NCI-H1092 (cell line): Measurements from ENCODE around the gene GAREM1.
"Not testable (repeated sequence)": the region's sequence is repeated elsewhere in the genome, so short reads cannot be mapped to it uniquely, and the experiment has no call there.

ENCODE experiments used
- DNase-seq: peaks from one replicate; lab custom pipeline; 2025; lab: John Stamatoyannopoulos, UW

The GAREM1 gene

DNA sequence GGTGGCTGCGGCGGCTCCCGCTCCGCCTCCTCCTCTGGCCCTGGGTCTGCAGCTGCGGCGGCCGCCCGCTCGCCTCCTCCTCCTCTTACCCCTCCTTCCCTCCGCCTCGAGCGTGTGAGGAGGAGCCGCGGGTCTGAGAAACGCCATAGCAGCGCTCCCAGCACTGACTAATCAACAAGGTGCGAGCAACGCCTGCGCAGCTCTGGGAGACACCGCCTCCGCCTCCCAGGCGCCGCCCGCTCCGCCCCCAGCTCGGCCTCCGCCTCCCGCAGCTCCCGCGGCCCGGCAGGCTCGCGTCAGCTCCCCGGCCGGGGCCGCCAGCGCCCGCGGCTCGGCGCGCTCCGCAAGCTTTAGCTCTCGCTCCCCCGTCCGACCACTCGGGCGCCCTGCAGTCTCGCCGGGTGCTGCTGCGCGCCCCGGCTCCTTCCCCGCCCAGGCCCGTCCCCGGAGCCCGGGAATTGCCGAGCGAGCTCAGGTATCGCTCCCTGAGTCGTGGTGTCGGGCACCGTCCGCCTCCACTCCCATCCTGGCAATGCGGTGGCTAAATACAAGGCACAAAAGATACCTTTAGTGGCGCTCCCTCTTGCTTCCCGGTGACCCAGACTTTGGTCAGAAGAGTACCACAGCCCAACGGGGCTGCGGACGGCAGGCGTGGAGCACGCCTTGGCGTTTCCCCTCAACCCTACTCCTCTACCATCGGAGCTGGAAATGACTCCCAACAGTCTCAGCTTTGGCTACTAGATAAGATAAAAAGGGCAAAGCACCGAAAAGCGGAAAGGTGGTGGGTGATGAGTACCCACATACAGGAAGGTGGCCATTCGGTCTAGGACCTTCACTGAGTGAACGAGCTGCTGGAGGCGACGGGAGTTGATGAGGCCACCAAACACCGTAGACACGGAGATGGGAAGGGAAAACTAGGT is at the start of gene GAREM1:
TSS of gene GAREM1 (minus strand) at position 169 of the 920 bp plus-strand sequence. CDS start 454 bp downstream, outside the sequence.
- DNase-seq, result peak; percentile 99

- no peak for DNase-seq
Measured at GRCh38 chr18:32511147-32511546, 40.5 kb upstream of the GAREM1 start.

- DNase-seq, result no peak
Measured at GRCh38 chr18:32509111-32509510, 38.4 kb upstream of the GAREM1 start.

DNA sequence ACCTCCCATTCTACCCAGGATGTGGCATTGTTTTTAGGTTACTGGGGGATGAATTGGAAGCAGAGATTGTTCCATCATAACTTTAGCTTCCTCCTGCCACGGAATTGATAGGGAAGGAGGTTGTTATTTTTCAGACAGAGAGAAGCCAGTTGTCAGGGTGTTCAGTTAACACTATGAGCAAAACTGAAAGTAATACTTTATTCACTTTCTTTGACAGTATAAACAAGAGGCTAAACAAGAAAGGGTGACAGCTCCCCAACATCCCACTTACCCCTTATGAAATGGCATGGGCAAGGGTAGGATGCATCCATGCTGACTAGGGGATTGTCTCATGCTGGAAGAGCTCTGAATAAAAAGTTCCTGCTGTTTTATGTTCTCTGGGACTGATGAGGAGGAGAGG is 36.4 kb upstream of the GAREM1 start:
- no peak for DNase-seq

- DNase-seq, result no peak
Measured at GRCh38 chr18:32502014-32502413, 31.3 kb upstream of the GAREM1 start.

- DNase-seq, result not testable (repeated sequence)
Measured at GRCh38 chr18:32501242-32501641, 30.6 kb upstream of the GAREM1 start.

DNA sequence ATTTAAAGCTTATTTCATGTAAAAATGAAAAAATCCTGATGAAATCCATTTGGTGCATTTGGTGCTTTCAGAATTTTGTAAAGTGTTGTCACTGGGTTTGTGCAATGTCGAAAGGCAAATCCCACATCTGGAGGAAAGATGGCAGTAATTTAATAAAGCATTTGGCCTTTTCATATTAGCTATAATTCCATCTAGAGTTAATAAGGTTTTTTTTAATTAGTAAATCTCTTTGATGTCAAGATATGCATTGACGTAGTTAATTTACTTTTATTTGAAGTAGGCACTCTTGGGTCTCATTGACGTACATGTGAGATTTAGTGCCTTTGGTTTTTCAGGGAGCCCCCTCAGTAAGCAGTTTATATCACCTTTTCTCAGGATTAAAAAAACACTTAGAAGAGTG is 12.3 kb upstream of the GAREM1 start:
- no peak for DNase-seq

- no peak for DNase-seq
Measured at GRCh38 chr18:32482117-32482516, 11.4 kb upstream of the GAREM1 start.

GRCh38 chr18:32480581-32480980 is 9.9 kb upstream of the GAREM1 start:
- DNase-seq, result no peak

DNA sequence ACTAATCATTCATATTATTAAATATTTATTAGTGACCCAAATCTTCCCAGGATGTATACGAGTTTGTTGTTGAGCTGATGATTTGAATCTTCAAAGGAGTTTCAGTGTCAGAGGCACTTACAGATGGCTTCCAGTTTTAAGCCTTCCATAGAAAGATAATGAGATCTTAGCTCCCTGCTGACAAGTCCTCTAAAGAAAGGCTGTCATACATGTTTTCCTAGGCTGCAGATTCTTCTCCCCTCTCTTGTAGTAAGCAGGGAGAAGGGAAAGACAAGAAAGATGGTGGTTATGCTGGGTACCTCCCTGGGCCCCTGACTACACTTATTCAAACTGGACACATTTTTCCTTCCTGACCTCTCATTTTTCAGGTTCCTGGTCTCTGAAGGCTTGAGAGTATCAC is 8.1 kb upstream of the GAREM1 start:
- DNase-seq, result no peak

DNA sequence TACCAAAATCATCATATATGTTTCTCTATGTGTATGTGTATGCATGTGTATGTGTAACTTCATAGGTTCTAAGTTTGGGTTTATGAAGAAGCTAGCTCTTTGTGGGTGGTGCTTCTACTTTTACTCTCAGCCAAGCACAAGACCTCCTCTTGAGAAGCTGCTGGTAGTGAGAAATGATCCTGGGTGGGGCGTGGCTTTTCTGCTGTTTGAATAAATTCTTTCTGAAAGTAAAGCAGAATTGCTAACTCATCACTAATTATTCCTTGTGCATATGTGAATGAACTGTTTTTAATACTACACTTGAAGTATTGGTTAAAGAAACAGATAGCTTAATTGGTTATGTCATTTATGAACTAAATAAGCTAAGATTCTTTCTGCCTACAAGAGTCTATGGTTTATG is 7.6 kb upstream of the GAREM1 start:
- no peak for DNase-seq

DNA sequence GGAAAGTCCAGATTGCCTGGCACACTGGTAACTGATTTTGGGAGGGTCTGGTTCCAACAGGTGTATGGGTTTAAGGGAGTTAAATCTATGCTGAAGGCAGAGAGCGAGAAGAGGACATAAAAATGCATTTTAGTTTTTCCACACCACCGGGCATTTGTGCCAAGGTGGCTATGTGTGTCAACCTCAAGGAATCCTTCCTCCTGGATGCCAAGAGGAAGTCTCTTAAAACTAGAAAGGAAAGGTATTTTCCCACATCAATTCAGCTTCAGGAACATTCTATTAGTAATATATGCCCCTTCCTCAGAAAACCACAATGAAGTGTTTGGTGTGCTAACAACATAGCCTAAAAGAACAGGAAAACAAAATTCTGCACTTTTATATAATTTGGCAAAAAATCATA is 5.4 kb upstream of the GAREM1 start:
- no peak for DNase-seq

GRCh38 chr18:32475069-32475468 is 4.4 kb upstream of the GAREM1 start:
- DNase-seq, result not testable (repeated sequence)

GRCh38 chr18:32473325-32473724 is 2.6 kb upstream of the GAREM1 start:
- no peak for DNase-seq

- no peak for DNase-seq
Measured at GRCh38 chr18:32472841-32473240, 2.2 kb upstream of the GAREM1 start.

DNA sequence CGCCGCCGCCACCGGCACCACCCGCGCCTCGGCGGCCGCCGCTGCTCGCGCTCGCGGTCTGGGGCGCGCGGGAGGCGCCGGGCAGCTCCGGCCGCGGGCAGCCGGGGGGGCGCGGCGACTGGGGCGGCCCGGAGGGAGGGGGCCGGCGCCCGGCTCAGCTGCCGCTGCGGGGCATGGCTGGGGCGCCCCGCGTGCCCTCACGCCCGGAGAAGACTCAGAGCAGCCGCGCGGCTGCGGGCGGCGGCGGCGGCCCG is 295 bp downstream of the GAREM1 start:
- DNase-seq, result no peak

DNA sequence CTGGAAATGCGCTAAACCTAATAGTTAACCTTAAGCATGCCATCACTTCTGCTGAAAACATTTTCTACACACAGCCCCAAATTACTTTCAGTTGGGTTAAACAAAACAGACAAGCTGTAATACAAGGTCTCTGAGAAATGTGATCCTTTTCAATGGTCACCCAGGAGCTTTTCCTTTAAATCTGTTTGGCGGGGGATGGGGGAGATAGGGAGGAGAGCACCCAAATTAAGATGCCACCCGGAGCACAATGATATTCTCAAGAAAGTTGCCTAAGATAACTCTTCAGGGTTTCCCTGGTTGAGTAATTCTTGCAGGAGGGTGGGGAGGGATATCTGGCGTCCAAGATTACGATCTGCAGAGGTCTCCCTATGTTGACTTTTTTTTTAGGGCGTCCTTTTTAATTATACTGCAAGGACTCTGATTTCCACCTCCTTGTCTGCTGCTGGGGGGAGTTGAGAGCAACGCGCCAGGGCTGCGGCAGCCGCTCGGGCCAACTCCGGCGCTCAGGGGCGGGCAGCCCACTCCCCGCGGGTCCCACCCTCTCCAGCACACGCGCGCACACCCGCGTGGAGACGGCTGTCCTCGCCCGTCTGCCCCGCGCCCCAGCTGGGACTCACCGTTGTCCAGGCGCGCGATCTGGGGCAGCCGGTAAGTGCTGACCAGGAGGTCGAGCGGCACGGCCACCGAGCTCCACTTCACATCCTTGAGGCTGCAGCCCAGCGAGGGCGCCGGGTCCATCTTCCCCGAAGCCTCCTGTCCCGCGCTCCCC is 807 bp downstream of the GAREM1 start:
- DNase-seq, result peak; percentile 41

DNA sequence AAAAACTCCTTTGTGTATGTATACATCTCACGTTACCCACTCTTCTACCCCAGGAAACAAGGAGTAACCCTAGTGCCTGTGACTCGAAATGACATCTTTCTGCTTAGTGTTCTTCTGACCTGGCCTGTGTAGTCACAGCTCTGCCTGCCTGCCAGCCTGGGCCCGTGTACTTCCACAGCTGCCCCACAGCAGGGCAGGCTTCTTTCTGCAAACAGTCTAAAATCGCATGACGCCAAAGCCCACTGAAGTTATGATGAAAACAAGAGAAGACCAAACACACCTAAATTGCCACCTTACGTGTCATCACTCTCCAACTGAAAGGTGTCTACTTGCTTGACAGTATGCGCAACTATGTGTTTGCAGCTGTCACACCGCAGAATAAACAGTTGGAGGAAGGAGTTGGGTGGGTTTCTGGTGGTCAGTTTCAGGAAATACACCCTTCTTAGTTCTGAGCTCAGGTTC is 1.5 kb downstream of the GAREM1 start:
- peak; percentile 11 for DNase-seq

DNA sequence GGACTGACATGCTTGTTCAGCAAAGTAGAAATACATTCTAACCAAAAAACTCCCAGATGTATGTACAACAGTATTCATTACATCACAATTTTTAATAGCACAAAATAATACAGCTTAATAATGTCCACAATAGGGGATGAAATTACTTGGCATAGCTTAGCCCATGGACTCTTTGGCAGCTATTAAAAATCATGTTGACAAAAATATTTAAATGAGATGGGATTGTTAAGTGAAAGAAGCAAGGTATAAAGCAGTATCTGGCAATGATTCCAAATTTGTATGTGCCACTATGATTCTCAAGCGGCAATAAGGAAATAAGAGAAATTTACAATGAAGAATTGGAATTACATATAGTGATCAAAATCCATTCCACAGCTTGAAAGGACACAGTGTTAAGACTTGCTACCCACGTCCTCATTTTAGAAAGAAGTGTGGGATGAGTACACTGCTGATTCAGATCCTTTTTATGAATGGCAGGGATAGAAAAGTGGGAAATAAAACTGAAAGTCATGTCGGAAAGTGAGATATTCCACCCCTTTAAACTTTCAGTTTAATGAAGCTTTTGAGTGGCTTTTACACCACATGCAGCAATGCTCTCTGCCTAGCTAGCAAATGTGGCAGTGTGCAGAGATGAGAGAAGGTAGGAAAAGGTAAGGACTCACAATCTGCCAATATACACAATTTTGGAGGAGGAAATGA is 2.4 kb downstream of the GAREM1 start:
- DNase-seq, result no peak

DNA sequence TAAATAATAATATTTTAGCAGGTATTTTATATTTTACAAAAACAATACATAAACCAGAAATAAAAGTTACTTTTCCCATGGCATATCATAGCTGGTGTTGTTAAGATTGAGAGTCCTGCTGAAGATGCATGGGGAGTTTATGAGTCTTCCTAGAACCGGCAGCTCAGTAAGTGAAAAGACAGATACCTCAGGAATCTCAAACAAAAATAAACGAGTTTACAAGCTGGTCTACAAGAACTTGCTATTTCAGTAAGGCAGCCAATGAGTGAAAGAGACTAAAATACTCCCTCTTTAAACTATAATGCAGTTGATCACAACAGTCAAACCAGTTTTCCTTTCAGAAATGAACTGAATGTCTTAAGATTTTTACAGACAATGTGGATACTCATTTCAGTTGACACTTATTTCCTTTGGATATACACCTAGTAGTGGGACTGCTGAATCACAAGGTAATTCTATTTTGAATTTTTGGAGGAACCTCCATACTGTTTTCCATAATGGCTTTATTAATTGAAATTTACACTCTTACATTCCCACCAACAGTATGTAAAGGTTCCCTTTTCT is 8.9 kb downstream of the GAREM1 start:
- no peak for DNase-seq

DNA sequence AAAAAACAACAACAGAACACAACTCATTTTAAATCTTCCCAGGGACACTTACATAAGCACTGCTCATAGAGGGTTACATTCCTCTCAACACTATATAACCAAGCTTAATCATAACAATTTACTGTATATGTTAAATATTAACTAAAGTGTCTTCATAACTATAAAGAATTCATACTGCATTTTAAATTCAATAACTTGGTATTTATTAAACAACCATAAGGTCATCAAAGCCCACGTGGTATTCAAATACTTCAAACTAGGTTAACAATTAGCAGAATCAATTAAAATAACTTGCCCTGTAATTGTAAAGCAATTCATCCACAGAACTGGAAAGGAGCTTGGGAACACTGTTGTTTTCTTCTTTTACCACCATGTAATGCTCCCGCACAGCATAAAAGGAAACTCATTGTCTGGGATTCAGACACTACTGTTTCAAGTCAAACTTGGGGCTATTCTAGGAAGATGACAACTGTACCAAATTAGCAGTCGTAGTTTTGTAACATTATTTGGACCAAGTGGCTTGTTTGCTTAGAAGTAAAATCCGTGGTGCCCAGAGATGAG is 10.4 kb downstream of the GAREM1 start:
- no peak for DNase-seq
